ENCODE data around the gene CELF4.

The CELF4 gene

DNA sequence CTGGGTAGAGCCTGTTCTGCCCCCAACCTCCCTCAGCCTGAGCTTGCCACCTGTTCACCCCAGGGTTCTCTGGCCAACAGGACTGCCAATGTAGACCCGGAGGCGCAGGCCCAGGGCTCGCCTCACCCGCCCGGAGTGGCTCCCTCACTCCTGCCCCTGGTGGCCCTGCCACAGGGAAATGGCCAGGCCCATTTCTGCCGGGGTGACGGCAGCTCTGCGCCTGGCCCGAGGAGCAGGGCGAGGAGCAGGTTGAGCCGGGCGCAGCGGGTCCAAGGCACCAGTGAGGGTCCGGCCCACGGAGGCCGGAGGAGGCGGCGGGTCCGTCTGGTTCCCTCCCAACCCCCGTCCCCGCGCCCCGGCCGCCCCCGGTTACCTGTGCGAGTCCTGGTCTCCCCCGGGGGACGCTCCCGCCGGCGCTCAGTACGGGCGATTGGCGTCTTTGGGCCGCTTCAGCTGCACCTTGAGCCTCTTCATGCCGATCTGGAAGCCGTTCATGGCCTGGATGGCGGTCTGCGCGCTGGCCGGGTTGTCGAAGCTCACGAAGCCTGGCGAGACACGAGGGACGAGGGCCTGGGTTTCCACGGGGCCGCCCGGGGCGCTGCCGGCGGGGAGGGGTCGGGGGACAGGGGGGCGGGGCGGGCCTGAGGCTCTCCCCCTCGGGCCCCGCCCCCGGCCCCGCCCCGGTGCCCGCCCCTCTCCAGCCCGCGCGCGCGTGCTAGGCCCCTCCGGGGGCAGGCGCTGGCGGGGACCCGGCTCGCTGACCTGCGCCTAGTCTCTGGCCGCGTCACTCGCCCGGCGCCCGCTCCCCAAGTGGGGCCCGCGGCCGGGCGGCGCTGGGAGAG is 312.0 kb downstream of the CELF4 start:
- DNase-seq (ENCODE audit: low spot score), result peak; percentile 28

DNA sequence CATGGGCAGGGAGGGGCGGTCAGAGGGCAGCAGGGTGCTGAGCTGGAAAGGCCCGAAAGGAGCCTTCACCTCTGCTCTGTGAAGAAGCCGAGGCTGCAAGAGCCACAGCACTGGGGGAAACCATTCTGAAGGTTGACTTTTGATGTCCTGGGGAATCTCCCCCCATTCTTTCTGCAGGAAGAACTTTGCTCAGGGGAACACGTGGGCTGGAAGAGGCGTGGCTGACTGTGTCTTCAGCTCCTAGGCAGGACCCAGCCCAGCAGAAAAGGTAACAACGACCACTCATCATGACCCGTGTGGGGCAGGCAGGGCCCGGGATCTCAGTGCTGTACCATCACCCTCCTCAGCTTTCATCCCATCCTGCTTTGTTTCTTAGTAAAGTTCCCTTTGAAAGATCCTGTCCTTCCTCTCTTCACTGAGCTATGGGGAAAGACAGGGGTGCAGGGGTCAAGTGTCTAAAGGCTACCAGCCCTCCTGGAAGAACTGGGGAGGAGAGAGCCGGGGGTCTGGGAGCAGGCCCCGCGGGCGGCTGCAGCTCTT is 312.7 kb downstream of the CELF4 start:
- DNase-seq (ENCODE audit: low spot score), result no peak

DNA sequence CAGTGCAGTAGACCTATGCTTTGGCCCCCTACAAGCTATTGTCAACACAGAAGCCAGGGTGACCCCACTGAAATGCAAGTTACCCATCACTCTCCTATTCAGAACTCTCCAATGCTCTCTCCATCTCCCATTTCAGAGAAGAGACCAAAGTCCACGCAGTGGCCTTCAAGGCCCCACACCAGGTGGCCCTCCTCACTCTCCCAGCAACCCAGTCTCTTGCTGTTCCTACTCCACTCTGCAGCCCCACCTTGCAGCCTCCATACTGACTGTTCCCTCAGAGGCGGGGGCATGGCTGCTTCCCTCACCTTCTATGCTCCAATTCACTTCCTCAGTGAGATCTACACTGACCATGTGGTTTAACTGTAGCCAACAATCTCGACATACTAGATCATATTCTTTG is 313.3 kb downstream of the CELF4 start:
- no peak for DNase-seq (ENCODE audit: low spot score)

DNA sequence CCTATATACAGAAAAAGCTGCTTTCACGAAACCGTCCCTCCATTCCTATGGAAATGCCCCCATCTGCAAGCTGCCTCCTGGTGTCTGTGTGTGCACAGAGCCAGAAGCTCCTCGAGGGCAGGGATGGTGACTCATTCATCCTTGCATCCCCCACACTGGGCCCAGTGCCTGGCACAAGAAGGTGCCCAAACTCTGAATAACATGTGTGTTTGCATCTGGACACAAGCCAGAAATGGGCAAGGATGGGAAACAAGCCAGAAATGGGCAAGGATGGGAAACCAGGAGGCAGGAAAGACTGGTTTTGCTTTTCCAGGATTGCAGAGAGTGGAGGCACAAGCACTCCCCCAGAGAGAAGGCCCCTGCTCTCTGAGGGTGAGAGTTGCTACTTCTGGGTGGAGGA is 313.9 kb downstream of the CELF4 start:
- DNase-seq (ENCODE audit: low spot score), result no peak

DNA sequence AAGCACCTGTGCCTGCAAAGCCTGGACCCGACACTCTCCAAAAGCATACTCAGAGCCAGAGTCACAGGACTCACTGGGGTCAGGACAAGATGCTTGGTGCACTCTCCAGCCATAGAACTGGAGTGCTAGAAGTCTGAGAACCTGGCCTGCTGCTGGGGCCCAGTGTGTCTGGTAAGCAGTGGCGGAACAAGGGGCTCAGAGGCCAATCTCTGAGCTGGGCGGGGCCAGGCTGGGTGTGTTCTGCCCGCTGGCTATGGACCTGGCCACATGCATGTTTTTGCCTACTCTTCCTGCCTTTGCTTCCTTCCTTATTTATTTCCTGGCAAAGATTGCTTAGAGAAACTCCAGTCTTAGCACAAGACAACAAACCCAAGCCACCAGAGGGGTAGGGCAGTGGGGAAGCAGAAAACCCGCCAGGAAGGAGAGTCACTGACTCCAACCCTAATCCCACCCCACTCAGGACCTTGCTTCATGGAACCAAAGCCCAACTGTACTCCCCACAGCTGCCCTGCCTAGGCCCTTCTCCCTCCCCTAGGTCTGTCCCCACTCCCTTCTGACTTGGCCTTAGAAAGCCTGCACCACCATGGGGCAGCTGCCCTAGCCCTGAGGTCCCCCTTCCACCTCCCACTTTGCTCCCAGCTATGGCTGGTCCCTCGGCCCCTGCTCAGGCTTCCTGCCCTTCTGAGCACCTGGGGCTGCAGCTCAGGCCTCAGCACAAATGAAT is 315.5 kb downstream of the CELF4 start:
- DNase-seq (ENCODE audit: low spot score), result no peak

GRCh38 chr18:37249171-37249886 is 316.3 kb downstream of the CELF4 start:
- no peak for DNase-seq (ENCODE audit: low spot score)

DNA sequence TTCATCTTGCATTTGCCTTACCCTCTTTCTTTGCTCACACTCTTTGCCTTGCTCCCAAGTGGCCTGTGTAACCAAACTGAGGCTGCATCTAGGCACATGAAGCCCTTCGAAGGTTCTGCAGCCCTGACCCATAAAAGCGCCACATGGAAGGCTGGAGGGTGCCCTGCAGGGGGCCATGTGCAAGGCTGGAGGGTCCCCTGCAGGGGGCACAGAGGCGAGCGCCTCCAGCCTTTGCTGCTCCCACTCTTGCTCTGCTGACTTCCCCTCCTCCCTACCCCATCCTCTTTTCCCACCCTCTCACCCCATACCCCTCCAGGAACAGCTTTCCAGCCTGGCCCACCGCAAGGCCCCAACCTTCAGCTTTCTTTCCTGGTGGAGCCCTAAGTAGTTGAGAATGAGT is 317.3 kb downstream of the CELF4 start:
- no peak for DNase-seq (ENCODE audit: low spot score)

DNA sequence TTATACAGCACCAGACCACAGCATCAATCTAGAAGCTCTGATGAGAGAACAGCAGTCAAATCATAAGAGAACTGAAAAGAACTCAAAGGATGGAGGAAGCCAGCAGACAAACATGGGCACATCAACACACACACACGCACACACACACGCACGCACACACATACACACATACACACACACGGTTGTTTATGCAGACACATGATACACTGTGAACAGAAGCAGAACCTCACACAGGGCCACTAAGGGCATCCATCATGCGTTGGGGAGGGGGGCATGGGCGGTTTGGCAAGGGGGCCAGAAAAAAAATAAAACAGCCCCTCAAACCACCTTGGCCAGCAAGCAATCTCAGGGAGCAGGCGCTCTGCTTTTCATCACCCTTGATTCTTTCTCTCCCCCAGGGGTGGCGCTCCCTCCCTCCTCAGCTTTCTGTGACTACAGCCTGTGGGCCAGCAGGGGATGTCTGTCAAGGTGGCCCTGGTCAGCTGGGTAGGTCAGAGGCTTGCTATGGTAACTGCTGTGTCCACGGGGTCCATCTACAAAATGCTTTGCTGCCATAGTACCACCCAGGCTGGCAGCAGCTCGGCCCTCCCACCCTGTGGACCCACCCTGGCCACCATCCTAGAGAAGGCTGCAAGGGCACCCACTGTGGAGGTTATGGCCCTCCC is 318.0 kb downstream of the CELF4 start:
- DNase-seq (ENCODE audit: low spot score), result no peak

DNA sequence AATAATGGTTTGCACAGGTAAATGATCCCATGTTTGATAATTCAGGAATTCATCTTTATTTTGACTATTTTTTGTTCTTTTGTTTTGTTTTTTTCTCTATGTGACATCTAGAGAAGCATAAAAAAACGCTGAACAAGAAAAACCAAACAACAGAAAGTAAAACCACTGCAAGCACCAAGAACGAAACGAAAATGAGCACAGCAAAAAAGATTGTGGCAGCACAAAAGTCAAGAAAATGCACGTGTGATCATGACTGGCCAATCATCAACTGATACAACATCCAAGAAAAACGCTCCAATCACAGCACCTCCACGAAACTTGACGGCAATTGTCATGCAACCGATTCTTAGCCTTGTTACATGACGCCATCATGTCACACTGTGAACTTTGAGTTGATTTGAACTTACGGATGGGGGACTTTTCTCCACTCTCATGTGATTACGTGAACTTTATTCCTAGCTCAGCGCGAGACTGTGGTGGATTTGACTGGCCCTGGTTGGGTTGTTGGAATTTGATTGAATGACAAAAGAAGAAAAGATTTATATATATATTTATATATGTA is 318.7 kb downstream of the CELF4 start:
- no peak for DNase-seq (ENCODE audit: low spot score)

DNA sequence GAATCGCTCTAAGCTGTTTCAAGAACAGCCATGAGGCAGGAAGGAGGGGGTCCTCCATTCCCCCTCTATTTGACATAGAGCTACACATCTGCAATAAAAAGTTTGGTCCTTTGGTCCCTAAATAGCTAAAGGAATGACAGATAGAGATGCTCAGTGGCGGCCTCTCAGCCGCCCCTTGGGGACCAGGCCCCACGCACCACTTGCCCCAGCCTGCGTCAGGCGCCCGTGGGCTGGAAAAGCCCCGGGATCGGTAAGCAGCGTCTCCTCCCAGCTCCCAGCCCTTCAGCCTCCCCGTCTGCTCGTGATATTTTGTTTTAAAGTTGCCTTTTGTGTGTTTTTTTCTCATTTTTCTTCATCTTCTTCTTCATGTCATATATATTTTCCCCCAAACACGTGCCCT is 321.0 kb downstream of the CELF4 start:
- no peak for DNase-seq (ENCODE audit: low spot score)

DNA sequence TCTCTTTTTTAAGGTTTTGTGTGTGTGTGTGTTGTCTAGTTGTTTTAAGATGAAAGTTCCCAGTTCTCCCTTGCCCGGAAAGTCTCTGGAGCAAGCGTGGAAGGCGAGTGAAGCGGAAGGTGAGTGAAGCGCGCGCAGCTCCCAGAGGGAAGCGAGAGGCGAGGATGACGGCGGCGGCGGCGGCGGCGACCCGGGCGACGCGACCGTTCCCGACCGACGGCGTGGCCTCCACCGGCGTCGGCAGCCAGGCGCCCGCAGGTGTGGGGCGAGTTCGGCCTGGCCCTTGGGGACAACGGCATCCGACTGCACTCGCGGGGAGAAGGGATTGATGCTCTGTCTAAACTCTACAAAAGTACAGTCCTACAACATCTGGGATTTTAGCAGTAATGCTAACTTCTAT is 321.9 kb downstream of the CELF4 start:
- no peak for DNase-seq (ENCODE audit: low spot score)

GRCh38 chr18:37242826-37243560 is 322.6 kb downstream of the CELF4 start:
- no peak for DNase-seq (ENCODE audit: low spot score)

GRCh38 chr18:37242091-37242490 is 323.5 kb downstream of the CELF4 start:
- no peak for DNase-seq (ENCODE audit: low spot score)

DNA sequence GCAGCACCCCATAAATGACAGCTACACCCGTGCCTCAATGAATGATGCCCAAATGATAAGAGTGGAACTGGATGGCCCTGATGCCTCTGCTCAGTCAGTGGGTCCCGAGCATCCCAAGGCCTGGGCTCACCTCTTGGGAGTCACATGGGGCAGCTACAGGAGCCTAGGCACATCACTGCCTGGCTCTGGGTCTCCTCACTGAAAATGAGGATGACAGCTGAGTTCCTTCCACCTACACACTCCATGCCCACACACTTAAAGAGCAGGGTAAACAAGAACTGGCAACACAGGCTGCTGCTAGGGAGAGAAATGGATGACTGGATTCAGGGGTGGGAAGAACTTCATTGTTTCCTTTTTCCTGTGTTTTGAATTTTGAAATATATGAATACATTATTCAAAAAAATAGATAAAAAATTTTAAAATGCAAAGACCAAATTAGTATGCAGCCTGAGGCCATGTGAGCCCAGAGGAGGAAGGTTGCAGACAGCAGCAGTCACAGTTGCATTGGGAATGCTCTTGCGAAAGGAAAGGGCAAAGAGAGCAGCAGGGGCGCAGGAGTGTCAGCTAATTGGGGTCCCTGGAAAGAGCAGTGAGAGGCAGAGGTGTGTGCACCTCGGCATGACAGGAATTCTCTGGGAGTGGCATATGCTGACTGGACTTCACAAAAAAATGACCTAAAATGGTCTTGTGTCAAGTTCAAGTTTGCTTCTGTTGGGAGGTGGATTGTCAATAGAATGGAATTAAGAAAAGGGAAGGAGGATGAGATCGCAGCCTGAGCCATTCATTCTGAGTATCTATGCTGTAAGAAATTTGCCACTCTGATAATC is 327.1 kb downstream of the CELF4 start:
- DNase-seq (ENCODE audit: low spot score), result no peak

DNA sequence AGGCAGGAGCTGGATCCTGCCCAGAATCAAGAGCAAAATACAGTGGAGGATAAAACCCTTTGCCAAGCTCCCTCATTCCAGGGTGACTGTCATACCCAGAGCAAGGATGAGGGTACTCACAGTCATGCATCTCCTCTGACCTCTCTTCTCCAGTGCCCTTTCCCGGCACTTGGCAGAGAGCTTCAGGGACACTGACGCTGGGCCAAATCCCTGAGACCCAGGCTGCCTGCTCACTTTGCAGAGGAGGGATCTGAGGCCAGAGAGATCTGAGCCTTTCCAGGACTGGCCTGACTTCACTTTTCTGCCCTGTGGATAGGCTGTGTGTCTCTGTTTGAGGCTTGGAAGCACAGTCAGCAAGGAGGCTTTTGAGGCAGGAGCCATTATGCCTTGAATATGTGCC is 330.0 kb downstream of the CELF4 start:
- no peak for DNase-seq (ENCODE audit: low spot score)

DNA sequence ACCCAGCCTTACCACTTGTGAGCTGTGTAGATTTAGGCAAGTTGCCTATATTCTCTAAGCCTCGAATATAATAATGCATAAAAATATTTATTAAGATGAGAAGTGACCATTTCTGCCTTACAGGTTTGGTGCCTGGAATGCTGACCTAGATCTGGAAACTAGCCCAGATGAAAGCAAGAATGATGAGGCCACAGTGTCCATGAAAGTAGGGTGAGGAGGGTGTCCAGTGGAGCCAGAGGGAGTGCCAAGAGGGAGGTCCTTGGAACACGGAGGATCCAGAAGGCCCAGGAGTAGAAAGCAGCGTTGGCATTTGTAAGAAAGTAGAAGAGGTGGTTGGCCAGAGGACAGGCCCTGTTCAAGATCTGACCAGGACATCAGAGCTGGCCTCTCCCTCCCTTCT is 334.3 kb downstream of the CELF4 start:
- DNase-seq (ENCODE audit: low spot score), result no peak

DNA sequence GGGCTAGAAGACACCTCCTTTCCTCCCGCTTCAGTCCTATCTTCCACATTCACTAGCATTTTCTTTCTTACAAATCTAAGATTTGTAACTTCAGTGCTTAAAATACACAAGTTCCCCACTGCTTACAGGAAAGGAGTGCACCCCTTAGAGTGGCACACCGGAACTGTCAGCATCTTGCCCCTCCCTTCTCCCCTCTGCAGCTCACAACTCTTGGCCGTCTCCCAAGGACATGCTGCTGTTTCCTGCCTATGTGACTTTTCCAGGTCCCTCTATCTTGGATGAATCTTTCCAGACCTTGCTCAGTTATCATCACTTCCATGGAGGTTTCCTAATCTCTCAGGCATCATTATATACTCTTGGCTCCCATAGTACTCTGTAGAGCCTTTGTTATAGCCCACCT is 334.8 kb downstream of the CELF4 start:
- no peak for DNase-seq (ENCODE audit: low spot score)

DNA sequence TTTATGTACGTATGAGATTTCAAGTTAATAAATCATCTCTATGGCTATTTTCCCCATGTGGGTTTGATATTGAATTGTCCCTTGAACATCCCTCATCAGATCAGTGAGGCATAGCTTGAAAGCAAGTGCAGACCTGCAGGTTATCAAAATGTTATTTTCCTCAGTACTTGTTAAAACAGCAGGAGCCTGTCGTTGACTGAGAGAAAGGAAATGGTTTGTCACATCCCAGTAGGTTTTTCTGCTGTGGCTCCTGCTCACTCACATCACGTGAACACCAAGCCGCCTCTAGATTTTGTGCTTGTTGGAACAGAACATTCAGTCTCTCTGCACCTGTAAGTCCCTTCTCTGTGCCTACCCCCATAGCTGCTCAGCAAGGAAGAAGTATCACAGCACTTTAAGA is 340.3 kb downstream of the CELF4 start:
- no peak for DNase-seq (ENCODE audit: low spot score)

GRCh38 chr18:37222999-37223378 is 342.6 kb downstream of the CELF4 start:
- DNase-seq (ENCODE audit: low spot score), result no peak

- no peak for DNase-seq (ENCODE audit: low spot score)
These were observed 343.1 kb downstream of the CELF4 start for GRCh38 chr18:37222354-37222998.

Measured in HuH-7 (cell line).